Breast epithelium (tissue), 3 donors: ENCODE measurements around the gene FAM169A.
"Not testable (repeated sequence)": the region's sequence is repeated elsewhere in the genome, so short reads cannot be mapped to it uniquely, and the experiment has no call there.

Source experiments
- POLR2AphosphoS5 ChIP-seq, 3 donors: sonication (generic); formaldehyde crosslinking; IDR thresholded peaks; one replicate each; pipeline ENCODE4 v1.6.1; 2017; ENCODE audit warnings: antibody characterized with exemption in 3 of 3
- TF ChIP-seq, protein P1 (sequence below), 3 donors: fragments of 450-650 bp; IDR thresholded peaks; one replicate each; pipeline ENCODE4 v1.5.1; 2016 to 2017; ENCODE audit warnings: antibody characterized with exemption in 3 of 3, mild to moderate bottlenecking in 3 of 3, moderate library complexity in 3 of 3

- not testable (repeated sequence) for TF ChIP-seq POLR2AphosphoS5 (IDR thresholded peaks at IDR 0.05)
- TF ChIP-seq, protein P1, sequence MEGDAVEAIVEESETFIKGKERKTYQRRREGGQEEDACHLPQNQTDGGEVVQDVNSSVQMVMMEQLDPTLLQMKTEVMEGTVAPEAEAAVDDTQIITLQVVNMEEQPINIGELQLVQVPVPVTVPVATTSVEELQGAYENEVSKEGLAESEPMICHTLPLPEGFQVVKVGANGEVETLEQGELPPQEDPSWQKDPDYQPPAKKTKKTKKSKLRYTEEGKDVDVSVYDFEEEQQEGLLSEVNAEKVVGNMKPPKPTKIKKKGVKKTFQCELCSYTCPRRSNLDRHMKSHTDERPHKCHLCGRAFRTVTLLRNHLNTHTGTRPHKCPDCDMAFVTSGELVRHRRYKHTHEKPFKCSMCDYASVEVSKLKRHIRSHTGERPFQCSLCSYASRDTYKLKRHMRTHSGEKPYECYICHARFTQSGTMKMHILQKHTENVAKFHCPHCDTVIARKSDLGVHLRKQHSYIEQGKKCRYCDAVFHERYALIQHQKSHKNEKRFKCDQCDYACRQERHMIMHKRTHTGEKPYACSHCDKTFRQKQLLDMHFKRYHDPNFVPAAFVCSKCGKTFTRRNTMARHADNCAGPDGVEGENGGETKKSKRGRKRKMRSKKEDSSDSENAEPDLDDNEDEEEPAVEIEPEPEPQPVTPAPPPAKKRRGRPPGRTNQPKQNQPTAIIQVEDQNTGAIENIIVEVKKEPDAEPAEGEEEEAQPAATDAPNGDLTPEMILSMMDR (IDR thresholded peaks at IDR 0.05): not testable (repeated sequence)
These were observed 9.2 kb downstream of the FAM169A start for GRCh38 chr5:74856975-74857374.
